ENCODE measurements around the gene TAX1BP3. TPM values are rescaled to one million over a fixed set of nuclear protein-coding genes. Genes with fewer than 3 reads are reported as not detected.

TAX1BP3 gene
- total RNA-seq, 2 experiments from 2014 or later, result 6.0 to 6.6 TPM

- Histone ChIP-seq H3K36me3 (ENCODE audit: insufficient read depth, low read length) (peaks cover 22% of the 10 kb centered on the region), H3K27ac (ENCODE audit: low read depth in 1 of 2, low read length in 2 of 2) (no peak overlapping the region), H3K4me3 (ENCODE audit: low read length) (no peak overlapping the region), H3K27me3 (ENCODE audit: control insufficient read depth in 1 of 2, insufficient read depth in 2 of 2, low read length in 2 of 2) (no peaks in the 10 kb centered on the region), H3K9me3 (ENCODE audit: control insufficient read depth in 1 of 2, insufficient read depth in 1 of 2, low read length in 2 of 2) (no peaks in the 10 kb centered on the region), H3K4me1 (ENCODE audit: insufficient read depth, low read length) (peaks cover 16% of the 10 kb centered on the region)
- ChIA-PET CTCF (interaction anchor here (1.3 kb wide), 1 partner anchor 46 kb away, joined by 4 read pairs; no protein-coding TSS in a partner anchor), POLR2A (no interaction called here)
- intact Hi-C loops (cut with DNase I, micrococcal nuclease), result loop anchor here in 1 of 2 experiments (5.0 kb wide), 1 partner anchor 41 kb away; the partner anchor contains the start of gene HASPIN
- Mint-ChIP-seq H3K36me3 (ENCODE audit: low read depth) (peaks cover 14% of the 10 kb centered on the region), H3K4me1 (ENCODE audit: low read depth) (peaks cover 7% of the 10 kb centered on the region), H3K4me3 (no peak overlapping the region), H3K27ac (no peak overlapping the region), H3K27me3 (no peaks in the 10 kb centered on the region), H3K9me3 (no peaks in the 10 kb centered on the region)
- no peak for DNase-seq
- ATAC-seq (ENCODE audit: poor library complexity), result no peak
- TF ChIP-seq CTCF (IDR thresholded peaks at IDR 0.05), result no peak
Observed at GRCh38 chr17:3681565-3681964, 13.2 kb upstream of the TAX1BP3 start.

- CTCF ChIA-PET, result no interaction called here
- no peak overlapping the region for H3K4me3 Mint-ChIP-seq
- intact Hi-C loops (cut with DNase I, micrococcal nuclease), result loop anchor here in 1 of 2 experiments (5.0 kb wide), 1 partner anchor 41 kb away; the partner anchor contains the start of gene HASPIN
- Histone ChIP-seq H3K9me3 (ENCODE audit: control insufficient read depth in 1 of 2, insufficient read depth in 1 of 2, low read length in 2 of 2) (no peaks in the 10 kb centered on the region), H3K27me3 (ENCODE audit: control insufficient read depth in 1 of 2, insufficient read depth in 2 of 2, low read length in 2 of 2) (no peaks in the 10 kb centered on the region), H3K27ac (ENCODE audit: low read depth in 1 of 2, low read length in 2 of 2) (no peak overlapping the region), H3K4me1 (ENCODE audit: insufficient read depth, low read length) (peaks cover 16% of the 10 kb centered on the region), H3K4me3 (ENCODE audit: low read length) (no peak overlapping the region), H3K36me3 (ENCODE audit: insufficient read depth, low read length) (peaks cover 22% of the 10 kb centered on the region)
- H3K4me1 Mint-ChIP-seq (ENCODE audit: low read depth), result peaks cover 7% of the 10 kb centered on the region
- peaks cover 14% of the 10 kb centered on the region for H3K36me3 Mint-ChIP-seq (ENCODE audit: low read depth)
- no peaks in the 10 kb centered on the region for H3K9me3 Mint-ChIP-seq
- POLR2A ChIA-PET, result no interaction called here
- ATAC-seq (ENCODE audit: poor library complexity) (no peak), DNase-seq (no peak)
- H3K27ac Mint-ChIP-seq, result no peak overlapping the region
- no peak for TF ChIP-seq CTCF (IDR thresholded peaks at IDR 0.05)
- no peaks in the 10 kb centered on the region for H3K27me3 Mint-ChIP-seq
Observed at GRCh38 chr17:3681057-3681456, 12.7 kb upstream of the TAX1BP3 start.

- ChIA-PET POLR2A (interaction anchor here (0.6 kb wide), 1 partner anchor 254 kb away, joined by 3 read pairs; no protein-coding TSS in a partner anchor), CTCF (no interaction called here)
- Histone ChIP-seq H3K27me3 (ENCODE audit: control insufficient read depth in 1 of 2, insufficient read depth in 2 of 2, low read length in 2 of 2) (no peaks in the 10 kb centered on the region), H3K4me1 (ENCODE audit: insufficient read depth, low read length) (peaks cover 16% of the 10 kb centered on the region), H3K4me3 (ENCODE audit: low read length) (no peak overlapping the region), H3K27ac (ENCODE audit: low read depth in 1 of 2, low read length in 2 of 2) (no peak overlapping the region), H3K36me3 (ENCODE audit: insufficient read depth, low read length) (peaks cover 18% of the 10 kb centered on the region), H3K9me3 (ENCODE audit: control insufficient read depth in 1 of 2, insufficient read depth in 1 of 2, low read length in 2 of 2) (no peaks in the 10 kb centered on the region)
- ATAC-seq (ENCODE audit: poor library complexity) (no peak), DNase-seq (peak in 1 of 14 experiments; percentile 17)
- no peak for TF ChIP-seq CTCF (IDR thresholded peaks at IDR 0.05)
- Mint-ChIP-seq H3K9me3 (no peaks in the 10 kb centered on the region), H3K27ac (no peak overlapping the region), H3K27me3 (no peaks in the 10 kb centered on the region), H3K4me1 (ENCODE audit: low read depth) (peaks cover 7% of the 10 kb centered on the region), H3K36me3 (ENCODE audit: low read depth) (peaks cover 14% of the 10 kb centered on the region), H3K4me3 (no peak overlapping the region)
- intact Hi-C loops (cut with DNase I, micrococcal nuclease), result loop anchor here in 1 of 2 experiments (5.0 kb wide), 1 partner anchor 43 kb away; the partner anchor contains the start of gene HASPIN
Observed at GRCh38 chr17:3679531-3680126, 11.3 kb upstream of the TAX1BP3 start.
